ENCODE measurements around the gene PLBD2. TPM values are rescaled to one million over a fixed set of nuclear protein-coding genes. Genes with fewer than 3 reads are reported as not detected.
A peak's percentile ranks its signal among the peaks of the same experiment; 100 is the strongest.

Gene PLBD2
- total RNA-seq, 1 donor from 2014 or later, result 44.8 TPM

- ATAC-seq, result peak in 1 of 2 donors; percentile 7
- TF ChIP-seq CTCF (IDR thresholded peaks at IDR 0.05), result no peak
- Histone ChIP-seq H3K9me3 (no peaks in the 10 kb centered on the region), H3K36me3 (no peaks in the 10 kb centered on the region), H3K4me3 (no peak overlapping the region), H3K27me3 (ENCODE audit: low read depth) (peaks cover 26% of the 10 kb centered on the region), H3K27ac (no peak overlapping the region), H3K4me1 (no peaks in the 10 kb centered on the region)
- DNase-seq, result no peak
- intact Hi-C loops (cut with DNase I), result no loop called here
Measured at GRCh38 chr12:113401066-113402000, 42.9 kb downstream of the PLBD2 start.

GRCh38 chr12:113402586-113403260 lies 44.3 kb downstream of the PLBD2 start:
- Histone ChIP-seq H3K27ac (no peak overlapping the region), H3K27me3 (ENCODE audit: low read depth) (peaks cover 26% of the 10 kb centered on the region), H3K4me1 (no peaks in the 10 kb centered on the region), H3K9me3 (no peaks in the 10 kb centered on the region), H3K36me3 (no peaks in the 10 kb centered on the region), H3K4me3 (no peak overlapping the region)
- no peak for TF ChIP-seq CTCF (IDR thresholded peaks at IDR 0.05)
- DNase-seq (no peak), ATAC-seq (no peak)
- intact Hi-C loops (cut with DNase I), result no loop called here

- Histone ChIP-seq H3K9me3 (no peaks in the 10 kb centered on the region), H3K4me3 (peak within 1 kb of the TSS; percentile 30), H3K4me1 (no peaks in the 10 kb centered on the region), H3K27ac (no peak within 1 kb of the TSS), H3K36me3 (no peaks in the 10 kb centered on the region), H3K27me3 (ENCODE audit: low read depth) (peaks cover 20% of the 10 kb centered on the region)
- no peak for TF ChIP-seq CTCF (IDR thresholded peaks at IDR 0.05)
- ATAC-seq, result peak; percentile 61 to 65
- intact Hi-C loops (cut with DNase I), result no loop called here
- DNase-seq, result no peak
Measured at GRCh38 chr12:113403435-113404415, 45.3 kb downstream of the PLBD2 start, which contains the start of gene SDS. Gene SDS (minus strand): TSS chr12:113403887. CDS start chr12:113399708, 4,179 bp downstream.

- H3K4me1 ChIP-seq, result no peaks in the 10 kb centered on the region
- no peaks in the 10 kb centered on the region for H3K9me3 ChIP-seq
- intact Hi-C loops (cut with DNase I), result no loop called here
- H3K27ac ChIP-seq, result no peak overlapping the region
- DNase-seq (no peak), ATAC-seq (no peak)
- H3K27me3 ChIP-seq (ENCODE audit: low read depth), result peaks cover 6% of the 10 kb centered on the region
- no peak for TF ChIP-seq CTCF (IDR thresholded peaks at IDR 0.05)
- no peaks in the 10 kb centered on the region for H3K36me3 ChIP-seq
- no peak overlapping the region for H3K4me3 ChIP-seq
Measured at GRCh38 chr12:113405694-113406093, 47.3 kb downstream of the PLBD2 start.

Measured in lower lobe of right lung (tissue), 2 donors.